ENCODE measurements around the gene B3GALT5.

- TF ChIP-seq, protein P1, sequence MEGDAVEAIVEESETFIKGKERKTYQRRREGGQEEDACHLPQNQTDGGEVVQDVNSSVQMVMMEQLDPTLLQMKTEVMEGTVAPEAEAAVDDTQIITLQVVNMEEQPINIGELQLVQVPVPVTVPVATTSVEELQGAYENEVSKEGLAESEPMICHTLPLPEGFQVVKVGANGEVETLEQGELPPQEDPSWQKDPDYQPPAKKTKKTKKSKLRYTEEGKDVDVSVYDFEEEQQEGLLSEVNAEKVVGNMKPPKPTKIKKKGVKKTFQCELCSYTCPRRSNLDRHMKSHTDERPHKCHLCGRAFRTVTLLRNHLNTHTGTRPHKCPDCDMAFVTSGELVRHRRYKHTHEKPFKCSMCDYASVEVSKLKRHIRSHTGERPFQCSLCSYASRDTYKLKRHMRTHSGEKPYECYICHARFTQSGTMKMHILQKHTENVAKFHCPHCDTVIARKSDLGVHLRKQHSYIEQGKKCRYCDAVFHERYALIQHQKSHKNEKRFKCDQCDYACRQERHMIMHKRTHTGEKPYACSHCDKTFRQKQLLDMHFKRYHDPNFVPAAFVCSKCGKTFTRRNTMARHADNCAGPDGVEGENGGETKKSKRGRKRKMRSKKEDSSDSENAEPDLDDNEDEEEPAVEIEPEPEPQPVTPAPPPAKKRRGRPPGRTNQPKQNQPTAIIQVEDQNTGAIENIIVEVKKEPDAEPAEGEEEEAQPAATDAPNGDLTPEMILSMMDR (IDR thresholded peaks at IDR 0.05; ENCODE audit: insufficient read depth, low read depth, low read length) = no peak
- no peak for TF ChIP-seq EZH2 (IDR thresholded peaks at IDR 0.05; ENCODE audit: insufficient read depth, low read length)
Observed at GRCh38 chr21:39685991-39686390, 73.3 kb downstream of the B3GALT5 start.
